HEK293T (cell line): ENCODE measurements around the gene EPHB4.
"Not testable (repeated sequence)": the region's sequence is repeated elsewhere in the genome, so short reads cannot be mapped to it uniquely, and the experiment has no call there.

Source experiments
- CTCF ChIA-PET: fragments of 350-600 bp; formaldehyde crosslinking; extraction: SDS; loops from one replicate; lab custom pipeline; 2021; ENCODE audit warnings: antibody characterized with exemption, inconsistent platforms; lab: Yijun Ruan, JAX
- POLR2A ChIA-PET: fragments of 350-600 bp; formaldehyde crosslinking; extraction: SDS; loops from one replicate; lab custom pipeline; 2020; ENCODE audit warnings: antibody characterized with exemption, inconsistent platforms; lab: Yijun Ruan, JAX
- DNase-seq: peaks from one replicate; pipeline ENCODE4 v3.0.0; 2012; ENCODE audit warnings: mixed read lengths; ENCODE audit errors: extremely low spot score
- ARNT ChIP-seq: fragments of 450-650 bp; IDR thresholded peaks from 2 replicates; pipeline ENCODE4 v1.6.1; 2017; ENCODE audit warnings: mild to moderate bottlenecking
- BHLHE40 ChIP-seq: fragments of 450-650 bp; IDR thresholded peaks from 2 replicates; pipeline ENCODE4 v1.6.1; 2016; ENCODE audit warnings: mild to moderate bottlenecking, moderate library complexity, borderline replicate concordance
- CTBP1 ChIP-seq: fragments of 450-650 bp; IDR thresholded peaks from 2 replicates; pipeline ENCODE4 v1.6.1; 2016; ENCODE audit warnings: borderline replicate concordance
- ELF4 ChIP-seq: fragments of 450-650 bp; IDR thresholded peaks from 2 replicates; pipeline ENCODE4 v1.6.1; 2017; ENCODE audit warnings: antibody characterized with exemption
- FOXA1 ChIP-seq: fragments of 450-650 bp; IDR thresholded peaks from 2 replicates; pipeline ENCODE4 v1.6.1; 2016; ENCODE audit warnings: mild to moderate bottlenecking
- FOXK2 ChIP-seq: fragments of 450-650 bp; IDR thresholded peaks from 2 replicates; pipeline ENCODE4 v1.6.1; 2016; ENCODE audit warnings: mild to moderate bottlenecking
- FOXM1 ChIP-seq: fragments of 450-650 bp; IDR thresholded peaks from 2 replicates; pipeline ENCODE4 v1.6.1; 2017; ENCODE audit warnings: mild to moderate bottlenecking, borderline replicate concordance
- HDGF ChIP-seq: fragments of 450-650 bp; IDR thresholded peaks from 2 replicates; pipeline ENCODE4 v1.6.1; 2017; ENCODE audit warnings: antibody characterized with exemption, borderline replicate concordance
- L3MBTL2 ChIP-seq: fragments of 450-650 bp; conservative IDR thresholded peaks from 2 replicates; pipeline ENCODE4 v1.6.1; 2016; ENCODE audit warnings: mild to moderate bottlenecking
- LEF1 ChIP-seq: fragments of 450-650 bp; IDR thresholded peaks from 2 replicates; pipeline ENCODE4 v1.6.1; 2017; ENCODE audit warnings: mild to moderate bottlenecking, borderline replicate concordance
- NFRKB ChIP-seq: fragments of 450-650 bp; IDR thresholded peaks from 2 replicates; pipeline ENCODE4 v1.6.1; 2016; ENCODE audit warnings: mild to moderate bottlenecking, moderate library complexity
- PKNOX1 ChIP-seq: fragments of 450-650 bp; IDR thresholded peaks from 2 replicates; pipeline ENCODE4 v1.6.1; 2016
- SP1 ChIP-seq: fragments of 450-650 bp; IDR thresholded peaks from 2 replicates; pipeline ENCODE4 v1.6.1; 2017
- SUZ12 ChIP-seq: fragments of 450-650 bp; IDR thresholded peaks from 2 replicates; pipeline ENCODE4 v1.6.1; 2016; ENCODE audit warnings: mild to moderate bottlenecking
- TARDBP ChIP-seq: fragments of 450-650 bp; IDR thresholded peaks from 2 replicates; pipeline ENCODE4 v1.6.1; 2016
- ZNF384 ChIP-seq: fragments of 450-650 bp; IDR thresholded peaks from 2 replicates; pipeline ENCODE4 v1.6.1; 2016

Gene EPHB4

GRCh38 chr7:100823534-100823933 is 3.8 kb downstream of the EPHB4 start:
- POLR2A ChIA-PET: no interaction called here
- CTCF ChIA-PET: no interaction called here
- no peak for DNase-seq
- TF ChIP-seq FOXA1: no peak
- TF ChIP-seq FOXM1: no peak
- no peak for TF ChIP-seq SP1

- ChIA-PET CTCF (no interaction called here), POLR2A (interaction anchor here (1.6 kb wide), 1 partner anchor 16 kb away, joined by 4 read pairs; no protein-coding TSS in a partner anchor)
- DNase-seq: no peak
- no peak for TF ChIP-seq TARDBP
- no peak for TF ChIP-seq BHLHE40
- no peak for TF ChIP-seq SP1
- no peak for TF ChIP-seq HDGF
- TF ChIP-seq CTBP1: no peak
- TF ChIP-seq L3MBTL2: no peak
- TF ChIP-seq FOXM1: no peak
- no peak for TF ChIP-seq PKNOX1
Observed at GRCh38 chr7:100823140-100823525, 4.2 kb downstream of the EPHB4 start.

GRCh38 chr7:100822236-100823139 is 4.8 kb downstream of the EPHB4 start:
- TF ChIP-seq ELF4: no peak
- no peak for TF ChIP-seq HDGF
- no peak for TF ChIP-seq NFRKB
- TF ChIP-seq ARNT: no peak
- TF ChIP-seq ZNF384: no peak
- no peak for TF ChIP-seq FOXM1
- ChIA-PET POLR2A (interaction anchor here (1.6 kb wide), 1 partner anchor 15 kb away, joined by 4 read pairs; no protein-coding TSS in a partner anchor), CTCF (no interaction called here)
- no peak for DNase-seq

- DNase-seq: no peak
- no peak for TF ChIP-seq ZNF384
- no peak for TF ChIP-seq PKNOX1
- TF ChIP-seq FOXM1: no peak
- TF ChIP-seq L3MBTL2: no peak
- no peak for TF ChIP-seq CTBP1
- no peak for TF ChIP-seq FOXK2
- no peak for TF ChIP-seq SUZ12
- POLR2A ChIA-PET: no interaction called here
- CTCF ChIA-PET: no interaction called here
Observed at GRCh38 chr7:100819586-100819985, 7.7 kb downstream of the EPHB4 start.

- ChIA-PET CTCF (no interaction called here), POLR2A (no interaction called here)
- DNase-seq: no peak
- TF ChIP-seq PKNOX1 (no peak), L3MBTL2 (no peak), HDGF (no peak), NFRKB (no peak), BHLHE40 (no peak), FOXK2 (no peak), SP1 (no peak), CTBP1 (no peak), TARDBP (no peak), LEF1 (no peak), SUZ12 (no peak), FOXM1 (no peak), FOXA1 (no peak), ELF4 (no peak), ARNT (no peak), ZNF384 (no peak)
Observed at GRCh38 chr7:100818825-100819224, 8.5 kb downstream of the EPHB4 start.

- ChIA-PET CTCF (no interaction called here), POLR2A (no interaction called here)
- TF ChIP-seq SP1 (no peak), SUZ12 (no peak), BHLHE40 (no peak)
- DNase-seq: no peak
Observed at GRCh38 chr7:100818366-100818765, 9.0 kb downstream of the EPHB4 start.

- TF ChIP-seq PKNOX1 (no peak), ARNT (no peak), LEF1 (no peak), SUZ12 (no peak), FOXK2 (no peak), BHLHE40 (no peak), HDGF (no peak), ZNF384 (no peak), L3MBTL2 (no peak), FOXM1 (no peak), ELF4 (no peak), TARDBP (no peak), SP1 (no peak), NFRKB (no peak), FOXA1 (no peak)
- ChIA-PET POLR2A (interaction anchor here (1.3 to 1.5 kb wide), 2 partner anchors 10 to 35 kb away, joined by 4 to 6 read pairs; partner anchors contain the start of genes EPHB4 and SLC12A9), CTCF (no interaction called here)
- DNase-seq: no peak
Observed at GRCh38 chr7:100817097-100817496, 10.2 kb downstream of the EPHB4 start.

- POLR2A ChIA-PET: interaction anchor here (1.3 to 1.5 kb wide), 3 partner anchors 9 to 36 kb away, joined by 4 to 6 read pairs (median 4); partner anchors contain the start of genes EPHB4 and SLC12A9
- DNase-seq: not testable (repeated sequence)
- CTCF ChIA-PET: interaction anchor here (0.7 to 0.9 kb wide), 3 partner anchors 15 to 94 kb away, joined by 3 to 4 read pairs (median 3); no protein-coding TSS in a partner anchor
Observed at GRCh38 chr7:100816515-100816914, 10.8 kb downstream of the EPHB4 start.
